Activated naive CD4-positive, alpha-beta T cell treated with anti-CD3 and anti-CD28 coated beads, Interleukin-2, amount 50 U/mL, for 24 hours (primary cell): Measurements from ENCODE around the gene PDE2A.

Experiments used
- H3K27ac Mint-ChIP-seq: one replicate; pipeline ENCODE4 v1.8.0; 2021; ENCODE audit warnings: mild to moderate bottlenecking, mixed read lengths
- H3K27me3 Mint-ChIP-seq: one replicate; pipeline ENCODE4 v1.8.0; 2021; ENCODE audit warnings: mixed read lengths
- H3K36me3 Mint-ChIP-seq: one replicate; pipeline ENCODE4 v1.8.0; 2021; ENCODE audit warnings: mixed read lengths
- H3K4me1 Mint-ChIP-seq: one replicate; pipeline ENCODE4 v1.8.0; 2021; ENCODE audit warnings: mixed read lengths
- H3K4me3 Mint-ChIP-seq: one replicate; pipeline ENCODE4 v1.8.0; 2021; ENCODE audit warnings: mild to moderate bottlenecking, mixed read lengths
- H3K9me3 Mint-ChIP-seq: one replicate; pipeline ENCODE4 v1.8.0; 2021; ENCODE audit warnings: mixed read lengths

The PDE2A gene

GRCh38 chr11:72537051-72537450, 137.2 kb downstream of the PDE2A start:
- Mint-ChIP-seq H3K4me3 (no peak overlapping the region), H3K27ac (no peak overlapping the region), H3K36me3 (no peaks in the 10 kb centered on the region), H3K27me3 (peaks cover 5% of the 10 kb centered on the region), H3K4me1 (no peaks in the 10 kb centered on the region), H3K9me3 (no peaks in the 10 kb centered on the region)

GRCh38 chr11:72535194-72535547, 139.1 kb downstream of the PDE2A start:
- no peaks in the 10 kb centered on the region for H3K4me1 Mint-ChIP-seq
- H3K4me3 Mint-ChIP-seq, result no peak overlapping the region
- peaks cover 5% of the 10 kb centered on the region for H3K27me3 Mint-ChIP-seq
- no peaks in the 10 kb centered on the region for H3K9me3 Mint-ChIP-seq
- H3K27ac Mint-ChIP-seq, result no peak overlapping the region
- no peaks in the 10 kb centered on the region for H3K36me3 Mint-ChIP-seq

GRCh38 chr11:72534371-72535193, 139.6 kb downstream of the PDE2A start:
- H3K9me3 Mint-ChIP-seq, result no peaks in the 10 kb centered on the region
- H3K36me3 Mint-ChIP-seq, result no peaks in the 10 kb centered on the region
- no peak overlapping the region for H3K4me3 Mint-ChIP-seq
- H3K27me3 Mint-ChIP-seq, result peaks cover 5% of the 10 kb centered on the region
- no peak overlapping the region for H3K27ac Mint-ChIP-seq
- no peaks in the 10 kb centered on the region for H3K4me1 Mint-ChIP-seq

GRCh38 chr11:72529068-72529467, 145.2 kb downstream of the PDE2A start:
- Mint-ChIP-seq H3K9me3 (no peaks in the 10 kb centered on the region), H3K27ac (no peak overlapping the region), H3K36me3 (no peaks in the 10 kb centered on the region), H3K4me1 (no peaks in the 10 kb centered on the region), H3K4me3 (no peak overlapping the region), H3K27me3 (peaks cover 5% of the 10 kb centered on the region)

- H3K9me3 Mint-ChIP-seq, result no peaks in the 10 kb centered on the region
These were observed 146.1 kb downstream of the PDE2A start for GRCh38 chr11:72528121-72528520.

More at GRCh38 chr11:72528121-72528520, 146.1 kb downstream of the PDE2A start:
- no peaks in the 10 kb centered on the region for H3K36me3 Mint-ChIP-seq
- peaks cover 3% of the 10 kb centered on the region for H3K27me3 Mint-ChIP-seq
- no peak overlapping the region for H3K27ac Mint-ChIP-seq
- no peaks in the 10 kb centered on the region for H3K4me1 Mint-ChIP-seq
- H3K4me3 Mint-ChIP-seq, result no peak overlapping the region
